Measurements from ENCODE around the gene PEPD. TPM values are rescaled to one million over a fixed set of nuclear protein-coding genes. Genes with fewer than 3 reads are reported as not detected.

The PEPD gene
- total and polyA plus RNA-seq, 4 donors, result 37.3 to 211 (median 117) TPM

DNA sequence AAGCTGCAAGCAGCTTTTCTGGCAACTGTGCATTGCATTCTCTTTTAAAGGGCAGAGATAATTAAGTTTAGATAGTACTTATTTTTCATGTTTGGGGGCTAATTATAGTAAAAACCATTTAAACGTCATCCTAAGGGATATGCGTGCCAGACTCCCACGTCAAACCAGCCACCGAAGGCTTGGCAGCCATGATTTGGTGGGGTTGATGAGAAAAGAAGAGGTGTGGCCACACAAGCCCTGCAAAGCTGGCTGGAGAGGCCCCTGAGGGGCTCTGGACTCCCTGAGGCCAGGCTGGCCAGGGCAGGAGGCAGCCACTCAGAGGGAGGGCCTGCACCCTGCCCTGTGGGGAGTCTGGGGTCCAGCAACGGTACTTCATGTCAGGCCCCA lies 17.5 kb downstream of the PEPD start:
- Histone ChIP-seq H3K9ac (ENCODE audit: low read depth in 1 of 2, low read length in 2 of 2) (no peak overlapping the region), H3K9me3 (ENCODE audit: control insufficient read depth in 4 of 4, low read length in 3 of 4) (no peaks in the 10 kb centered on the region), H3K27me3 (ENCODE audit: control insufficient read depth in 4 of 4, insufficient read depth in 4 of 4, low read length in 3 of 4) (no peaks in the 10 kb centered on the region), H3K27ac (ENCODE audit: low read depth in 1 of 2, low read length in 2 of 2) (no peak overlapping the region), H3K4me3 (ENCODE audit: low read depth in 1 of 3, low read length in 3 of 3) (no peak overlapping the region), H3K4me1 (ENCODE audit: control insufficient read depth in 4 of 4, insufficient read depth in 4 of 4, low read length in 3 of 4) (peaks cover 18 to 61% (median 49%) of the 10 kb centered on the region in 4 donors), H3K36me3 (ENCODE audit: control insufficient read depth in 4 of 4, insufficient read depth in 3 of 4, low read depth in 1 of 4, low read length in 3 of 4) (peaks cover 2 to 9% (median 5%) of the 10 kb centered on the region in 4 donors)
- TF ChIP-seq TAF1 (conservative IDR thresholded peaks at IDR 0.05) (no peak), HNF4A (conservative IDR thresholded peaks at IDR 0.05) (no peak), SP1 (IDR thresholded peaks at IDR 0.05) (no peak), HNF4G (IDR thresholded peaks at IDR 0.05) (no peak), RAD21 (IDR thresholded peaks at IDR 0.05) (no peak), YY1 (IDR thresholded peaks at IDR 0.05) (no peak), EGR1 (IDR thresholded peaks at IDR 0.05; ENCODE audit: low read depth in 2 of 2) (no peak)
- TF ChIP-seq, protein P1, sequence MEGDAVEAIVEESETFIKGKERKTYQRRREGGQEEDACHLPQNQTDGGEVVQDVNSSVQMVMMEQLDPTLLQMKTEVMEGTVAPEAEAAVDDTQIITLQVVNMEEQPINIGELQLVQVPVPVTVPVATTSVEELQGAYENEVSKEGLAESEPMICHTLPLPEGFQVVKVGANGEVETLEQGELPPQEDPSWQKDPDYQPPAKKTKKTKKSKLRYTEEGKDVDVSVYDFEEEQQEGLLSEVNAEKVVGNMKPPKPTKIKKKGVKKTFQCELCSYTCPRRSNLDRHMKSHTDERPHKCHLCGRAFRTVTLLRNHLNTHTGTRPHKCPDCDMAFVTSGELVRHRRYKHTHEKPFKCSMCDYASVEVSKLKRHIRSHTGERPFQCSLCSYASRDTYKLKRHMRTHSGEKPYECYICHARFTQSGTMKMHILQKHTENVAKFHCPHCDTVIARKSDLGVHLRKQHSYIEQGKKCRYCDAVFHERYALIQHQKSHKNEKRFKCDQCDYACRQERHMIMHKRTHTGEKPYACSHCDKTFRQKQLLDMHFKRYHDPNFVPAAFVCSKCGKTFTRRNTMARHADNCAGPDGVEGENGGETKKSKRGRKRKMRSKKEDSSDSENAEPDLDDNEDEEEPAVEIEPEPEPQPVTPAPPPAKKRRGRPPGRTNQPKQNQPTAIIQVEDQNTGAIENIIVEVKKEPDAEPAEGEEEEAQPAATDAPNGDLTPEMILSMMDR (IDR thresholded peaks at IDR 0.05; ENCODE audit: low read depth, low read length, missing input control), result no peak
- 94% methylated on average over 5 of the region's 5 CpGs for WGBS
- DNase-seq (ENCODE audit: low spot score), result no peak

DNA sequence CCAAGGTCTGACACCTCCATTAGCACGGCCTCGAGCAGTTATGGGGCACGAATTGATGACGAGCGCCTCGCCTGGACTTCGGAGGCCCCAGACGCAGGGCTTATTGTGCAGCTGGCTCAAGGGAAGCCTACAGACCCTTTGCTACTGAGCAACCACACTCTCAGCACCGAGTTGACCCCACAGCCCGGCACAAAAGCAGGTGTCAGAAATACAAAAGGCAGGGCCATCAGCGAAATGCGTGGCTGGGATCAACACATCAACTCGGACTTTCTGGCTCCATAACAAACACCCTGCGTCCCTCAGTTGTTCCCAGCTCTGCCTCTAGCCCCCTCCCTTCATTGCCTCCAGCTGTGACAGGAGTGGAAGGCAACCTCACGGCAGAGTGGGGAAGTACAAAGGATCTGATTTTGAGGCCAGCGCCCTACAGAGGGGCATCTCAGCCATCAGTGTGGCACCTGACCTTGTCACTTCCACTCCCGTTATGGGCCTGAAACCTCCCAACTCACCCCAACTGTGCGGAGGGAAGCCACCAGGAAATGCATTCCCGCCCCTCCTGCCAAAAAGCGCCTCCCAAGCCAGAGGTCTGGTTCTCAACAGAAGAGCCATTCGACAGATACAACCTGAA lies 18.0 kb downstream of the PEPD start:
- no peak overlapping the region for H3K4me3 ChIP-seq (ENCODE audit: low read depth in 1 of 3, low read length in 3 of 3)
- DNase-seq (ENCODE audit: low spot score), result no peak
- H3K9ac ChIP-seq (ENCODE audit: low read depth in 1 of 2, low read length in 2 of 2), result no peak overlapping the region
- H3K27ac ChIP-seq (ENCODE audit: low read depth in 1 of 2, low read length in 2 of 2), result no peak overlapping the region
- H3K9me3 ChIP-seq (ENCODE audit: control insufficient read depth in 4 of 4, low read length in 3 of 4), result no peaks in the 10 kb centered on the region
- no peak for TF ChIP-seq JUND (IDR thresholded peaks at IDR 0.05)
- TF ChIP-seq, protein P2, sequence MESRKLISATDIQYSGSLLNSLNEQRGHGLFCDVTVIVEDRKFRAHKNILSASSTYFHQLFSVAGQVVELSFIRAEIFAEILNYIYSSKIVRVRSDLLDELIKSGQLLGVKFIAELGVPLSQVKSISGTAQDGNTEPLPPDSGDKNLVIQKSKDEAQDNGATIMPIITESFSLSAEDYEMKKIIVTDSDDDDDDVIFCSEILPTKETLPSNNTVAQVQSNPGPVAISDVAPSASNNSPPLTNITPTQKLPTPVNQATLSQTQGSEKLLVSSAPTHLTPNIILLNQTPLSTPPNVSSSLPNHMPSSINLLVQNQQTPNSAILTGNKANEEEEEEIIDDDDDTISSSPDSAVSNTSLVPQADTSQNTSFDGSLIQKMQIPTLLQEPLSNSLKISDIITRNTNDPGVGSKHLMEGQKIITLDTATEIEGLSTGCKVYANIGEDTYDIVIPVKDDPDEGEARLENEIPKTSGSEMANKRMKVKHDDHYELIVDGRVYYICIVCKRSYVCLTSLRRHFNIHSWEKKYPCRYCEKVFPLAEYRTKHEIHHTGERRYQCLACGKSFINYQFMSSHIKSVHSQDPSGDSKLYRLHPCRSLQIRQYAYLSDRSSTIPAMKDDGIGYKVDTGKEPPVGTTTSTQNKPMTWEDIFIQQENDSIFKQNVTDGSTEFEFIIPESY (IDR thresholded peaks at IDR 0.05), result no peak
- no peak for TF ChIP-seq FOXA1 (IDR thresholded peaks at IDR 0.05)
- TF ChIP-seq, protein P3, sequence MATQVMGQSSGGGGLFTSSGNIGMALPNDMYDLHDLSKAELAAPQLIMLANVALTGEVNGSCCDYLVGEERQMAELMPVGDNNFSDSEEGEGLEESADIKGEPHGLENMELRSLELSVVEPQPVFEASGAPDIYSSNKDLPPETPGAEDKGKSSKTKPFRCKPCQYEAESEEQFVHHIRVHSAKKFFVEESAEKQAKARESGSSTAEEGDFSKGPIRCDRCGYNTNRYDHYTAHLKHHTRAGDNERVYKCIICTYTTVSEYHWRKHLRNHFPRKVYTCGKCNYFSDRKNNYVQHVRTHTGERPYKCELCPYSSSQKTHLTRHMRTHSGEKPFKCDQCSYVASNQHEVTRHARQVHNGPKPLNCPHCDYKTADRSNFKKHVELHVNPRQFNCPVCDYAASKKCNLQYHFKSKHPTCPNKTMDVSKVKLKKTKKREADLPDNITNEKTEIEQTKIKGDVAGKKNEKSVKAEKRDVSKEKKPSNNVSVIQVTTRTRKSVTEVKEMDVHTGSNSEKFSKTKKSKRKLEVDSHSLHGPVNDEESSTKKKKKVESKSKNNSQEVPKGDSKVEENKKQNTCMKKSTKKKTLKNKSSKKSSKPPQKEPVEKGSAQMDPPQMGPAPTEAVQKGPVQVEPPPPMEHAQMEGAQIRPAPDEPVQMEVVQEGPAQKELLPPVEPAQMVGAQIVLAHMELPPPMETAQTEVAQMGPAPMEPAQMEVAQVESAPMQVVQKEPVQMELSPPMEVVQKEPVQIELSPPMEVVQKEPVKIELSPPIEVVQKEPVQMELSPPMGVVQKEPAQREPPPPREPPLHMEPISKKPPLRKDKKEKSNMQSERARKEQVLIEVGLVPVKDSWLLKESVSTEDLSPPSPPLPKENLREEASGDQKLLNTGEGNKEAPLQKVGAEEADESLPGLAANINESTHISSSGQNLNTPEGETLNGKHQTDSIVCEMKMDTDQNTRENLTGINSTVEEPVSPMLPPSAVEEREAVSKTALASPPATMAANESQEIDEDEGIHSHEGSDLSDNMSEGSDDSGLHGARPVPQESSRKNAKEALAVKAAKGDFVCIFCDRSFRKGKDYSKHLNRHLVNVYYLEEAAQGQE (IDR thresholded peaks at IDR 0.05), result no peak
- no peak for TF ChIP-seq YY1 (IDR thresholded peaks at IDR 0.05)
- TF ChIP-seq, protein P4, sequence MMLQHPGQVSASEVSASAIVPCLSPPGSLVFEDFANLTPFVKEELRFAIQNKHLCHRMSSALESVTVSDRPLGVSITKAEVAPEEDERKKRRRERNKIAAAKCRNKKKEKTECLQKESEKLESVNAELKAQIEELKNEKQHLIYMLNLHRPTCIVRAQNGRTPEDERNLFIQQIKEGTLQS (IDR thresholded peaks at IDR 0.05), result no peak
- no peak for TF ChIP-seq RAD21 (IDR thresholded peaks at IDR 0.05)
- TF ChIP-seq TAF1 (conservative IDR thresholded peaks at IDR 0.05), result no peak
- TF ChIP-seq HNF4G (IDR thresholded peaks at IDR 0.05), result no peak
- no peak for TF ChIP-seq FOXA2 (IDR thresholded peaks at IDR 0.05)
- no peaks in the 10 kb centered on the region for H3K27me3 ChIP-seq (ENCODE audit: control insufficient read depth in 4 of 4, insufficient read depth in 4 of 4, low read length in 3 of 4)
- WGBS, result 93% methylated on average over 21 of the region's 21 CpGs
- peaks cover 18 to 61% (median 47%) of the 10 kb centered on the region in 4 donors for H3K4me1 ChIP-seq (ENCODE audit: control insufficient read depth in 4 of 4, insufficient read depth in 4 of 4, low read length in 3 of 4)
- peaks cover 2 to 9% (median 7%) of the 10 kb centered on the region in 4 donors for H3K36me3 ChIP-seq (ENCODE audit: control insufficient read depth in 4 of 4, insufficient read depth in 3 of 4, low read depth in 1 of 4, low read length in 3 of 4)

All from liver (tissue), 9 donors.